OCI-LY7 (cell line): ENCODE measurements around the gene RNF224.

Experiments
- CTCF ChIP-seq: fragments of 200-600 bp; sonication (generic); conservative IDR thresholded peaks from 2 replicates; pipeline ENCODE4 v1.5.1; 2014; ENCODE audit warnings: mild to moderate bottlenecking, antibody characterized with exemption, low read length, moderate library complexity, mixed read lengths
- EZH2phosphoT487 ChIP-seq: fragments of 200-600 bp; sonication (generic); IDR thresholded peaks from 2 replicates; pipeline ENCODE4 v1.6.1; 2018; ENCODE audit warnings: low read depth, borderline replicate concordance, mild to moderate bottlenecking, mixed run types, antibody characterized with exemption, low read length, moderate library complexity, mixed read lengths

GRCh38 chr9:137221095-137221505, 6.2 kb upstream of the RNF224 start:
- no peak for TF ChIP-seq CTCF
- no peak for TF ChIP-seq EZH2phosphoT487
